GM23248 (cell line): ENCODE results near the gene HMGXB3.

Experiments
- EZH2 ChIP-seq: fragments of 200-600 bp; sonication (generic); IDR thresholded peaks from 2 replicates; pipeline ENCODE4 v1.6.1; 2018; ENCODE audit warnings: antibody characterized with exemption, mild to moderate bottlenecking; ENCODE audit not compliant: insufficient read depth, poor library complexity, severe bottlenecking
- EZH2phosphoT487 ChIP-seq: fragments of 200-600 bp; sonication (generic); IDR thresholded peaks from 2 replicates; pipeline ENCODE4 v1.6.1; 2018; ENCODE audit warnings: antibody characterized with exemption, moderate library complexity, mild to moderate bottlenecking, low read depth; ENCODE audit not compliant: insufficient read depth

DNA sequence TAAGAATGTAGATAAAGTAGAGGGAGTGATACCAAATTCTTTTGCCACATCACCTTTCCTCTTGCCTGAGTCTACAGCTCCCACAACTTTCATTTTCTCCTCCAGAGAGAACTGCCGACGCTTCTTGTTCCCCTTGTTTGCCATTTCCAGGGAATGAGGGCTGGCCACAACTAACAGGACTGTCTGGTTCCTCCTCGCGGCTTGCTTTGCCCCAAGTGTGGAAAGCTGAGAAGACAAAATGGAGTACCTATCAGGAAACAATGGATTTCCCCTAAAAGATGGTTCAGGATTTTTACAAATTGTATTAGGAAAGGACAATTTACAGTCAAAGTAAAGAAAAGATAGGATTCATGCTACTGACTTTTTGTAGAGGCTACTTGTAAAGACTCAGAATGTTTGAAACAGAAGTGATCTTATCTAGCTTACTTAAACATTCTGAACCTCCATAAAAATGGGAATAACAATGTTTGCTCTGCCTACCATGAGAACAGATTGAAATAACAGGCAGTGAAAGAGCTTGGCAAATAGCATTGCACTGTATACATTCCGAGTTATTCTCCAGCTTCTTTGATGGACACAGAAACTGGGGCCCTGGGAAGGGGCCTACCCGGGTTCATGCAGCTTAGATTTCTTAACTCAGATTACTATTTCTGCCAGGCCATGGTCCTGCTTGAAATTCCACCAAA is 4.2 kb upstream of the HMGXB3 start:
- no peak for TF ChIP-seq EZH2
- TF ChIP-seq EZH2phosphoT487, result no peak
